Left renal cortex interstitium (tissue), 4 donors: Measurements from ENCODE around the gene DGKB. TPM values are rescaled to one million over a fixed set of nuclear protein-coding genes. Genes with fewer than 3 reads are reported as not detected.
A peak's percentile ranks its signal among the peaks of the same experiment; 100 is the strongest.

Experiments
- DNase-seq, 4 donors: peaks; one replicate each; pipeline ENCODE4 v3.0.0-alpha.2; 2013; ENCODE audit warnings: low read depth in 4 of 4, low spot score in 2 of 4, missing footprints in 1 of 4
- polyA plus RNA-seq, 4 donors: library from polyadenylated mRNA; unstranded; fragments of 120-200 nt; gene quantifications; one replicate each; pipeline ENCODE4 v1.2.1, GENCODE V29; 2013; ENCODE audit not compliant: insufficient read length in 4 of 4

Gene DGKB
- polyA plus RNA-seq, 4 donors, result 2.6 to 4.0 (median 2.7) TPM

DNA sequence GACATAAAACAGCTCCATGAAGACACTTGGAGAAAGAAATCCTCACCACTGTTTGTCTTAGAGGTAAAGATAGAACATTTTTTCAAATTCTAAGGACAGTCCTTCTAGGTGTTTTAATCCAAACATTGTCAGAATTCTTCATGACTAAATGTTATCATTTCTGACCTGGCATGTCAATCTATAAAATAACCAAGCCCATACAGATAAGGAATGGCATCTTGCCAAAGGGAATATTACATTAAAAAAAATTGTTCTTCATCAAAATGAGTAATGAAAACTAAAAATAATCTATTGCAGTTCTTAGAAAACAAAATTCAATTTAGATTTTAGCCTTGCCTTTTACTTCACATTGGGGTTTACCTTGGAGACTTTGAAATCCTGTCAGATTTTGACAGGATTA, 33.6 kb downstream of the DGKB start:
- DNase-seq, result no peak

- no peak for DNase-seq
Measured at GRCh38 chr7:14861456-14861855, 41.1 kb downstream of the DGKB start.

- DNase-seq, result no peak
Measured at GRCh38 chr7:14859267-14859666, 43.3 kb downstream of the DGKB start.

GRCh38 chr7:14858866-14859265, 43.7 kb downstream of the DGKB start:
- DNase-seq, result no peak

DNA sequence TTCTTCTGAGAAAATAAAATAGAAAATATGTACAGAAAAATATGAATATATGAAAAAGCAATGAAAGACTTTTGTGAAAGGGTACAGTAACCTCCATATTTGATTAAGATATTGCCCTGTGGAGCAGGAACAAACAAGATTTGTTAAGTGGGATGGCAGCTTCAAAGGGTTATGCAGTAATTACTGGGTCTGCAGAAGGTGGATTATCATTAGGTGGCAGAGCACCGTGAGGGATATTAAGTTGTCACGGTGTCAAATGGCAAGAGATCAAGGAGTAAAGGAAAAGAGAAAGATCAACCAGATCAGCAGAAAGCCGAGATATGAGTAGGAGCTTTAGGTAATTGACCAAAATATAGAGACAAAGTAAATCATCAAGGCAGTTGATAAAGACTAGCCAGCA, 44.1 kb downstream of the DGKB start:
- DNase-seq, result no peak

DNA sequence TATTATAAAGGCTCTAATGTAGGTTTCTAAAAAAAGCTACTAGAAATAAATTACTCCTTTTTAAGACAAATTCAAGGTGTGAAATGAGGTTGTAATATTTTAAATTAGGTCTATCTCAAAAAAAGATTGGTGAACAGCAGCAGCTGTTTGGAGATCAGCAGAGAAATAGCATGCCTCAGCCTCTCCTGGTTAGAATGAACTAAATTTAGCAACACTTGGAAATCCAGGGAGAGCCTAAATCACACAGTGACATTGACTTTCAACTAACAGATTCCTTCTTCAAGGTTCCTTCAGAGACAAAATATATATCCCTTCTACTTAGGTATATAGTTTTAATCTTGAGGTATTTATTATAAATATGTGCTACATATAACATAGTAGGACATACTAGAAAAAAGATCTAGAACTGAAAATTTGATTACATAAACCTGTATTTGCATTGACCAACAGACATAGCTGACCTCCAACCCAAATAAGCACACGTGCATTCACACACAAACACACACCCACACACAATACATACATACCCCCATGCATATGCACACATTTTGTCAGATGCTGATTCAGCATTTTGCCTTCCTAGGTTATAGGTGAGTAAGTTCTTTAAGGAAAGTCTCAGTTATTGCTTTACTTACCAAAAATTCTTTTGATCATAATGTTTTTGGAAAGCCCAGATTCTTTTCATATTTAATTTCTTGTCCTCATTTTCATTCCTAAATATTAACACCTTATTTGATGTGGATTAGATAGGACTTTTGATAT, 47.3 kb downstream of the DGKB start:
- no peak for DNase-seq

DNA sequence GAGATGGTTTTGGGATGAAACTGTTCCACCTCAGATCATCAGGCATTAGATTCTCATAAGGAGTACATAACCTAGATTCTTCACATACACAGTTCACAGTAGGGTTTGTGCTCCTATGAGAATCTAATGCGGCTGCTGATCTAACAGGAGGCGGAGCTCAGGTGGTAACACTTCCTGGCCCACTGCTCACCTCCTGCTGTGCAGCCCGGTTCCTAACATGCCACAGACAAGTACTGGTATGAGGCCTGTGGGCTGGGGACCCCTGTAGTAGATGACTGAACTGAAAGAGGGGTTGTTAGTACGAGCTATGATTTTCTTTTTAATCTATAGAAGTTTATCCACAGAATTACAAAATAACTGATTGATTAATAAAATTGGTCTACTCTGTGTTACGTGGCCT, 48.1 kb downstream of the DGKB start:
- DNase-seq, result no peak

- DNase-seq, result no peak
Measured at GRCh38 chr7:14851610-14852009, 50.9 kb downstream of the DGKB start.

DNA sequence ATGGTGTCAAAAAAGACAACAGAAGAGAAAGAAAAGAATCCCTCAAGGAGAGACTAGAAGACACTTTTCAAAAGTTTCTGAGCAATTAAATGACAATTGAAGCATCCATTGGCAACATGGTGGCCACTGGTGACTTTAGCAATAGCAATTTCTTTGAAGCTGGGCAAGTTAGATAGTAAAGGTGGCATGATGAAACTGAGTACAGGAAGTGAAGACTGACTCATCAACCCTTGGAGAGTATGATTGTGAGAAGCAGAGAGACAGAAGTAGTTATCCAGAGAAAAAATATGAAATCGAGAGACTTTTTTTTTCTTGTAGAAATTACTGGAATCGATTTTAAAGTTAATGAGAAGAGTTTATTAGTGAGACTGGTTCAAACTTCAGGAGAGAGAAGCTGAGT, 52.5 kb downstream of the DGKB start:
- no peak for DNase-seq

DNA sequence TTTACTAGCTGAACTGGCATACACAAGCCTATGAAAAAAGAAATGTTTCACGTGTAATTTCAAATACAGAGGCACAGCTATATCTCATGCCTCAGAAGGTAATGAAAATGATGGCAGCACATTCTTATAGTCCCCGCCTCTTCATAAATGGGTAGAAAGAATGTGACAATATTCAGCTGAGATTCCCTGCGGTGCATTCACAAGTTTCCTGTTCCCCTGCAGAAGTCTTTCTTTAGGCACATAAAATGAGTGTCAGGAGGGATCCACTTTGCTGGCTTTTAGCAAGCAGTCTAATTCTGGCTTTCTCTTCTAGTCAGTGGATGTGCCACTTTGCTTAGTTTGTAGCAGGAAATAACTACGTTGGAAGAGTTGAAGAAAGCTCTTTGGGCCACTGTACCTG, 56.1 kb downstream of the DGKB start:
- no peak for DNase-seq

DNA sequence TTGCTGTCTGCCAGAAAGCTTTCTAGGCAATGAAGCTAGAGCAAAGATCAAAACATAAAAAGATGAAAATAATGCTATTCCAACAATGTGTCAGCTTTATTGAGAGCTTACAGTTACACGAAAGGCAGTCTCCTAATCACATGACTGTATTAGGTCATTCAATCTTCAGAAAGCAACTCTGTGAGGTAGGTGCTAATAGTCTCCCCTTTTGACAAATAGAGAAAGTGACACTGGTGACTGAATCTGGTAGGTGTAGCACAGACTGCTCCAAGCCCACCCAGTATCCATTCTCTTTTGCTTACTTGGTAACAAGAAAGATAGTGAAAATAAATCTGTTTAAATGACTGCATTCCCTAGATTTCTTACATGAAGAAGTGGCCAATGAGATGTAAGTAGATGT, 58.8 kb downstream of the DGKB start:
- DNase-seq, result no peak

- no peak for DNase-seq
Measured at GRCh38 chr7:14842523-14842922, 60.0 kb downstream of the DGKB start.

DNA sequence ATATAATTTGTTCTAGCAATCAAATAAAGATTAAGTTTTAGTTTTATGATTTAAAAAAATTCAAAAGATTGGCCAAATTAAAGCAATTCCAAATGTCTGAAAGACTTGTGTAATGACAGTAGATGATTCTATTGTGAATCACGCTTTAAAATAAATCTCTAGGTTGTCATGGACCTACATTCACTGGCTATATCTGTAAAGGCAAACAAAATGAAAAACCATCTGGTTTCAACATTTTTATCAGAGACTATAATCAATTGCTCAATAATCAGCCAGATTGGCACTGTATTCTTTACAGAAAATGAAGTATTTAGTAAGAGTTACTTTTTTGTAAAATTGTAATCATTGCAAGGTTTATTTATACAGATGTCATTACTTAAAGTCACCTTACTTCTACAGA, 60.7 kb downstream of the DGKB start:
- DNase-seq, result no peak

- no peak for DNase-seq
Measured at GRCh38 chr7:14841086-14841485, 61.5 kb downstream of the DGKB start.

GRCh38 chr7:14839307-14839706, 63.2 kb downstream of the DGKB start:
- no peak for DNase-seq

GRCh38 chr7:14837216-14837615, 65.3 kb downstream of the DGKB start:
- no peak for DNase-seq

- peak in 3 of 4 donors; percentile 19 to 38 (median 21) for DNase-seq
Measured at GRCh38 chr7:14836571-14837189, 65.9 kb downstream of the DGKB start.

- DNase-seq, result no peak
Measured at GRCh38 chr7:14836006-14836405, 66.5 kb downstream of the DGKB start.

DNA sequence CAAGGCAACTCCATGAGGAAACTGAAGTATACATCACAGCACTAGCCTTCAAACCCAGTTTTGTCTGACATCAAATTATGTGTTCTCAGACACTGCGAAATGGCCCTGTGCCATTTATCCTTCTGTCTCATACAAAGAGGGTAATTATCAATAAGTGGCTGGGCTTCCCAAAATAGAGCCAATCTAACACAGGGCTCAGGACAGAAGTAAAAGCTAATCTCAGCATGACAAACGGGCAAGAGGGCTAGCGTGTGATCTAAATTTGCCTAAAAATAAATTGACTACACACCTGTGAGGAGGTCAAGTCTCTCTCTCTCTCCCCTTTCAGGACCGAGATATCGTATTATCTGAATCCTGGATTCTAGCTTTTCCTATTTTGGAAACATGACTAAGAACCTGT, 67.2 kb downstream of the DGKB start:
- DNase-seq, result no peak

DNA sequence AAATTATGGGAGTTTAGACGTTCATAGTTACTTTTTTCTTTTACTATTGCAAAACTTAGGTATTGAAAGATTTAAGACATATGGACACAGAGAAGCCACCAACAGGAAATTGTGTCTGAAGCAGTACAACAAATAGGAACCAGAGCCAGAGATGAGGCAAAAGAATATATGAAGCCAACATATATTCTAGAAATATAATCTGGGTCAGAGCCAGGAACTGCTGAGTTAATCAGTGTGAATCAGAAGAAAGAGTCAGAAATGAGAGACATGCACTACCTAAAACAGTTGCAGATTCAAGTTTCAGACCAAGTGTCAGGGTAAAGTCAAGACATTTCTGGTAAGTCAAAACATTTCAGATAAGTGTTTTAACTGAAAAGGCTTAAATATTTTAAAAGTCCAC, 67.7 kb downstream of the DGKB start:
- DNase-seq, result no peak

GRCh38 chr7:14834456-14834855, 68.1 kb downstream of the DGKB start:
- no peak for DNase-seq

DNA sequence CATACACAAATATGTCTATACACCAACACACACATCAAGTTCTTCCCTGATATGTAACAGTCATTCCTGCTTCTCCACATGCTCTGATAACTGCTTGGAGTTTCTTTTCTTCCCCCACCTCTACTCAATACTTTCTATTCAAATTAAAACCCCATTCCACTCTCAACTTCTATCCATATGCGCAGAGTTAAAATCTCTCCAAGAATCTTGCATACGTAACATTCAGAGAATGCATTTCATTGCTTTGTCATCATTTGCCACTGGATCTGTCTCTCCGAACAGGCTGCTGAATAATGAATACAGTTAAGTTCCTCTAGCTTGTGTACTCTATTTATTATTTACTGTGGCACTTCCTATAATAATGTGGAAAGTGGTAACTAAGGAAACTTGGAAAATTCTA, 68.8 kb downstream of the DGKB start:
- DNase-seq, result no peak

- no peak for DNase-seq
Measured at GRCh38 chr7:14828053-14828452, 74.5 kb downstream of the DGKB start.
